ENCODE measurements around the gene DNAAF8.
"Not testable (repeated sequence)": the region's sequence is repeated elsewhere in the genome, so short reads cannot be mapped to it uniquely, and the experiment has no call there.

DNAAF8 gene

GRCh38 chr16:4784444-4784987, 50.2 kb downstream of the DNAAF8 start:
- not testable (repeated sequence) for DNase-seq

DNA sequence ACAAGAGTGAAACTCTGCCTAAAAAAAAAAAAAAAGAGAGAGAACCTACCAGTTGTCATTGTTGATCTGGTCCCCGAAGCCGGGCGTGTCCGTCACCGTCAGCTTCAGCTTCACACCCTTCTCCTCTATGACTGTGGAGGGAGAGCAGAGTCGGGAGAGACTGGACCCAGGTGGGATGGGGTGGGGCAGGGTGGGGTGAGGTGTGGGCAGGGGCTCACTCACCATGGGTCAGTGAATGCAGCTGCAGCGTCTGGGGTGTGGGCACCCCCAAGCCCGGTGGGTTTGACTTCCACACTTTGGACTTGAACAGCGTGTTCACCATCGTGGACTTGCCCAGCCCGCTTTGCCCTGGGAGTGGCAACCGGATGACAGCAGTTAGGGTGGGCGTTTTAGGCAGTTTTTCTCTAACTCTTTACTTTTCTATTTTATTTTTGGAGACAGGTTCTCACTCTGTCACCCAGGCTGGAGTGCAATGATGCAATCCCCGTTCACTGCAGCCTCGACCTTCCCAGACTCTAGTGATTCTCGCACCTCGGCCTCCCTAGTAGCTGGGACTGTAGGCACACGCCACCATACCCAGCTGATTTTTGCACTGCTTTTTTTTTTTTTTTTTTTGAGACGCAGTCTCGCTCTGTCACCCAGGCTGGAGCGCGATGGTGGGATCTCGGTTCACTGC, 51.6 kb downstream of the DNAAF8 start:
- DNase-seq = no peak

DNA sequence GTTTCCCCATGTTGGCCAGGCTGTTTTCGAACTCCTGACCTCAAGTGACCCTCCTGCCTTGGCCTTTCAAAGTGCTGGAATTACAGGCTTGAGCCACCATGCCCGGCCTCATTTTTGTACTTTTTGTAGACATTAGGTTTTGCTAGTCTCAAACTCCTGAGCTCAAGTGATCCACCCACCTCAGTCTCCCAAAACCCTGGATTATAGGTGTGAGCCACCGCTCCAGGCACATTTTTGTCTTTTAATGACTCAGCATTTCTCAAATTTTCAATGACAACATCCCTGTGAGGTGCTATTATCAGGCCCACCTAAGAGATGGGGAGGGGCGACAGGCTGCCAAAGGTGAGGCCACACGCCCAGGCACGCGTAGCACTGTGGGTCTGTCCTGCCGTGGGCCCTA, 52.7 kb downstream of the DNAAF8 start:
- DNase-seq = no peak

DNA sequence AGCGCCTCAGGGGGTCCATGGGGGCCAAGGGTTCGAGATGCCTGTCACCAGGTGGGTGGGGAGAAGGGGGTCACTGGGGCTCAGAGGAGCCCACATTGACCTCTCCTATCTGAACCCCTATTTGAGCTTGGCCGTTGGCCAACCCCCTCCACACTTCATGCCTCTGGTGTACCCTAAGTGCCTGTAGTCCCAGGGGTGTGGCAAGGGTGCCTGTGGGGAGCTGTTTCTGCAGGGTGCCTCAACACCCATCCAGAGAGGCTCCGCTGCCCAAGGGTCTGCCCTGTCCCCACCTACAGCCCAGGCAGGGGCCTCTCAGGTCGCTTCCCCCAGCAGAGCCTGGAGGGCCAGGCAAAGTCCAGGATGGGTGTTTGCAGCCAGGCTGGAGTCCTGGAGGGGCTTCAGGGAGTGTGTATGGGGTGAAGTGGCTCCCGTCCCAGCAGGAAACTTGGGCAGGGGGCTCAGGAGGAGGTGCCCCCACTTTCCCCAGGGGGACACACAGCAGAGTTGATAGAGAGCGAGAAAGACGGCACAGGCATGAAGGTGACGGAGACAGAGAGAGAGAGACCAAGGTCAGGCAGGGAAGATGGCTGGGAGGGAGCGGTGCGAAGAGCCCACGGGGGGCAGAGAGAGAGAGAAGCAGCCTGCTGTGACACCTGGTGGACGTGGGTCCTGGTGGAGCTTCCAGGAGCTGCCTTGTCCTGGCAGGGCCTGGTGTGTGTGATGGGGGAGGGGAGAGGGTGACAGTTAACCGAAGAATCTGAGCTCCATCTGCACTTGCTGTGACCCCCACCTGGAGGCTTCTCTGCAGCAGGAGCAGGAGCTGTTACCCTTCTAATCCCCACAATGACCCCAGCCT, 53.5 kb downstream of the DNAAF8 start, which contains the start of gene SEPTIN12:
TSS of gene SEPTIN12 (minus strand) at position 719 of the 856 bp plus-strand sequence. CDS start at position 19, 700 bp downstream.
- DNase-seq = no peak

- DNase-seq = no peak
Observed at GRCh38 chr16:4788489-4788889, 54.2 kb downstream of the DNAAF8 start.

- DNase-seq = no peak
Observed at GRCh38 chr16:4788910-4789309, 54.6 kb downstream of the DNAAF8 start.

- no peak for DNase-seq
Observed at GRCh38 chr16:4790261-4790660, 55.9 kb downstream of the DNAAF8 start.

- no peak for DNase-seq
Observed at GRCh38 chr16:4790871-4791270, 56.5 kb downstream of the DNAAF8 start.

DNA sequence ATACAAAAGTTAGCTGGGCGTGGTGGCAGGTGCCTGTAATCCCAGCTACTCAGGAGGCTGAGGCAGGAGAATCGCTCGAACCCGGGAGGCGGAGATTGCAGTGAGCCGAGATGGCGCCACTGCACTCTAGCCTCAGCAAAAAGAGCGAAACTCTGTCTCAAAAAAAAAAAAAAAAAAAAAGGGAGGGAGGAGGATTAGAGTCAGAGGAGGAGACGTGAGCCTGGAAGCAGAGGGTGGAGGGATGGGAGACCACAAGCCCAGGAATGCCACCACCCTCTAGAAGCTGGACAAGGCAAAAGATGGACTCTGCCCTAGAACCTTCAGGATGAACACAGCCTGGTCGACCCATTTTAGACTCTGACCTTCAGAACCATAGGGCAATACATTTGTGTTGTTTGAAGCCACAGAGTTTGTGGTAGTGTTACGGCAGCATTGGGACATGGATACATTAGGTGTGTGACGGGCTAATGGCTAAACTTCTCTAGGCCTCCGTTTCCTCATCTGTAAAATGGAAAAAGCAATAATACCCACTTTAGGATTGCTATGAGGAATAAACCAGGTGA, 58.7 kb downstream of the DNAAF8 start:
- no peak for DNase-seq

- no peak for DNase-seq
Observed at GRCh38 chr16:4795181-4795827, 61.0 kb downstream of the DNAAF8 start, which contains the start of gene SMIM22. Gene SMIM22 (plus strand): TSS chr16:4795369. CDS start chr16:4795735, 366 bp downstream.

DNA sequence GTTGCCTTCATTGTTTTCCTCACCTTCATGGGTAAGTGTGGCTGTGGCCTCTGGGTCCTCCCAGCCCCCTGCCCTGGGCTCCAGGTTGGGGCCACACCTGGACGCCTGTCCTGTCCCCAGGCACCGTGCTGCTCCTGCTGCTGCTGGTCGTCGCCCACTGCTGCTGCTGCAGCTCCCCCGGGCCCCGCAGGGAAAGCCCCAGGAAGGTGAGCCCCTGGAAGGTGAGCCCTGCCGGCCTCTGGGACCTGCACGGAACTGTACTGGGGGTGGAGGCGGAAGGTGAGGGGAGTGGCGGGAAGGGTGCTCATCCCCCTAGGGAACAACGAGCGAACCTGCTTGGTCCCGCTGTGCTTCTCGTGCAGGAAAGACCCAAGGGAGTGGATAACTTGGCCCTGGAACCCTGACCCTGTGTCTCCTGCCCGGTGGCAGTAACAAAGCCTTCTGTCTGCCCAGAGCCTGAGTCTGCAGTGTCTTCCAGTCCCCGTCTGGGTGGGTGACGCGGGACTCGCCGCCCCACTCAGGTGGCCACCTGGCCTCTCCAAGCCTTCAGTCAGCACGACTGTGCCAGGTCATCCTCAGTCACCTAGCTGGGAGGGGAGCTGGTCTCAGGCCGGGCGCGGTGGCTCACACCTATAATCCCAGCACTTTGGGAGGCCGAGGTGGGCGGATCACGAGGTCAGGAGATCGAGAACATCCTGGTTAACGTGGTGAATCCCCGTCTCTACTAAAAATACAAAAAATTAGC, 61.7 kb downstream of the DNAAF8 start:
- no peak for DNase-seq

GRCh38 chr16:4796982-4797804, 62.9 kb downstream of the DNAAF8 start:
- DNase-seq = no peak

- no peak for DNase-seq
Observed at GRCh38 chr16:4797805-4798252, 63.5 kb downstream of the DNAAF8 start.

GRCh38 chr16:4798456-4798855, 64.1 kb downstream of the DNAAF8 start:
- no peak for DNase-seq

Data from right hindlimb (tissue), 1 donor.